Measurements from ENCODE around the gene RTN1.

The RTN1 gene

GRCh38 chr14:59870277-59871165 is at the start of gene RTN1:
RTN1 (minus strand) TSS chr14:59870776; CDS start chr14:59870630, 146 bp downstream.
- DNase-seq, result peak; percentile 50

DNA sequence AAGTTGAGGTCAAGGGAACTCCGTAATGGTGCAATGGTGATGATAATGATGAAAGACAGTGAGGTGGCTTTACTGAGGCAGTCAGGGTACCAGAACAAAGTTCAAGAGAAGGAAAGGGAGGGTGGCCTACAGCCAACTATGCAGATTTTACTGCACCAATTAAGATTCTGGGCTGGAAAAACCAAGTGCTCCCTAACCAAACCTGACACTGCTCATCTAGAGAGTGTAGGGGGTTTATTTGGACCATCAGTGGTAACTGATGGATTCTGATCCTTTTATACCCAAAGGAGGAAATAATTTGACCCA is 49.8 kb upstream of the RTN1 start:
- no peak for DNase-seq

GRCh38 chr14:59919570-59920377 is 49.2 kb upstream of the RTN1 start, which contains the start of gene LRRC9:
LRRC9 (plus strand) TSS chr14:59920144.
- DNase-seq, result peak; percentile 67

- no peak for DNase-seq
These were observed 48.4 kb upstream of the RTN1 start for GRCh38 chr14:59918824-59919569.

DNA sequence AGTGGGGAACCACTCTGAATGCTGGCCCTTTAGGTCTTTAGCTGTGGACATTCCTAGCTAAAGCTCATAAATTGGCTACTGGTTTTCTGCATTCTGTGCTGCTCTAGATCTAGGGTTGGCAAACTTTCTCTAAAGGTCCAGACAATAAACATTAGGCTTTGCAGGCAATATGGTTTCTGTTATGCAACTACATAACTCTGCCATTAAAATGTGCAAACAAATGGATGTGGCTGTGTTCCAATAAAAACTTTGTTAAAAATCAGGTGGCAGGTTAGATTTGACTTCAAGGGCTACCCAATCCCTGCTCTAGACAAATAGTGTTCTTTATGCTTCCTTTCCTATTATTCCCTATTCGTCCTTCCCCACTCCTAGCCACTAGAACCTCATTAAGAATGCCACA is 42.6 kb upstream of the RTN1 start:
- no peak for DNase-seq

- no peak for DNase-seq
These were observed 41.9 kb upstream of the RTN1 start for GRCh38 chr14:59912443-59912842.

DNA sequence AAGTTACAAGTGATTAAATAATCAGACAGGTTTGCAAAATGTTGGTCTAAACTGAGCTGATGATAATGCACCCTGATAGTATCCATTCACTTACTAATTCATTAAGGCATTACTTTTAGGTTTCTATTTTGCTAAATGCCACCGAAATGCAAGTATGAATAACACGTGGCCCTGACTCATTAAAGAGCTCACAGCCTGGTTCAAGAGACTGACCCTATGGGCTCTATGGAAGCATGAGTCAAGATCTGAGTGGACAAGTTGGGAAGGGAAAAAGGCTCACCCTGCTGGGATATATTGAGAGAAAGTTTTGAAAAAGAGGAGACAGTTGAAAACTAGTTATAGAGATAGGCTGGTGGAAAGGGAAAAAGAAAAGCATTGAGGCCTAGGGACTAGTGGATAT is 34.6 kb upstream of the RTN1 start:
- no peak for DNase-seq

DNA sequence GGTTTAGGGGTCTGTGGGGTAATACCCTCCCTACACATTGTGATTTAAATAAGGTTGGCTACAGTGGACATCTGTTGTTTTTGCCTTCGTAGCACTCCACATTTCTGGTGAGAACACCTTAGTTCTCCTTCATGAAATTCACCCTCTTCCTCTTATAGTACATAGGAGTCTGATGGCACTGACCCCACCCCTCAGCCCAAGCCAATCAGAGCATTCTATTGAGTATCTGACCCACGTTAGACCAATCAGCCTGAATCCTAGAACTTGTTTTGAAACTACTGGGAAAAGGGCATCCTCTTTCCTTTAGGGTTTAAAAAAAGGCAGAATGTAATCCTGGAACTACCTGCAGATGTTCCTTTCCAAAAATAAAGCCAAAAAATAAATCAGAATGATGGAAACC is 33.6 kb upstream of the RTN1 start:
- DNase-seq, result no peak

- no peak for DNase-seq
These were observed 30.0 kb upstream of the RTN1 start for GRCh38 chr14:59900556-59900955.

DNA sequence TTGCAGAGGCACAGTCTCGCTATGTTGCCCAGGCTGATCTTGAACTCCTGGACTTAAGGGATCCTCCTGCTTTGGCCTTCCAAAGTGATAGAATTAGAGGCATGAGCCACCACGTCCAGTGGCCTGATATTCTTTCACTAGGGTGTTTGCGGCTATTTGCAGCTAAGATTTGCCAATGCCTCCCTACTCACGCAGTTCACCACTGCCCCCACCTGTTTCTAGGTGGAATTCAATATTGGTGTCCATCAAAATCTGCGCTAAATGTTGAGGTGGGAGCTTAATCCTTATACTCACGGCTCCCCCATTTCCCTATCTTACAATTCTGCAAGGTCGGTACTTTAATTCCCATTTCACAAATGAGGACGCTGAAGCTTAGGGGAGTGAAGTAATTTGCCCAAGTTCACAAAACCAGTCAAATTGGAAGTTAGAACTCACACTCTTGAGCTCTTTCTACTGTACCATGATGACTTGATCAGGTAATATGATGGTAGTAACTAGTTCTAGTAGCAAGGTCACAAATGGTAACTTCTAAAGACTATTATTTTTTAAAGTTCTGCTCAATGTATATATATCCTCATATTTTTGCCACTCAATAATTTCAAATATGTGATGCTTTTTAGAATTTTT is 27.3 kb upstream of the RTN1 start:
- DNase-seq, result peak; percentile 18

- no peak for DNase-seq
These were observed 25.1 kb upstream of the RTN1 start for GRCh38 chr14:59895721-59896120.

DNA sequence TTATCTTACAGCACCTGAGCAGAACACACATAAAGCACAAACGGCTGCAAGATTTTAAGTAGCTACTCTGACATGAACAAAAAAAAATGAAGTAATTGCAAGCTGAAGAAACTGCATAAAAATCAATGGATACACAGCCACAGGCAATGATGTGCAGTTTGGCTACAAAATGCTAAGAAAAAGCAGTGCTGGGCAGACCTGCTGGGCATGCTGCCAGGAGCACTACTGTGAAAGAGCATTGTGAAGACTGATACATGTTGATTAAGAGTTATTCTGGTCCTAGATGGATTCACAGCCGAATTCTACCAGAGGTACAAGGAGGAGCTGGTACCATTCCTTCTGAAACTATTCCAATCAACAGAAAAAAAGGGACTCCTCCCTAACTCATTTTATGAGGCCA is 20.1 kb upstream of the RTN1 start:
- DNase-seq, result no peak

GRCh38 chr14:59882957-59883356 is 12.4 kb upstream of the RTN1 start:
- no peak for DNase-seq

- DNase-seq, result no peak
These were observed 555 bp upstream of the RTN1 start for GRCh38 chr14:59871166-59871495.

- no peak for DNase-seq
These were observed 958 bp downstream of the RTN1 start for GRCh38 chr14:59869381-59870255.

- no peak for DNase-seq
These were observed 2.6 kb downstream of the RTN1 start for GRCh38 chr14:59868021-59868420.

DNA sequence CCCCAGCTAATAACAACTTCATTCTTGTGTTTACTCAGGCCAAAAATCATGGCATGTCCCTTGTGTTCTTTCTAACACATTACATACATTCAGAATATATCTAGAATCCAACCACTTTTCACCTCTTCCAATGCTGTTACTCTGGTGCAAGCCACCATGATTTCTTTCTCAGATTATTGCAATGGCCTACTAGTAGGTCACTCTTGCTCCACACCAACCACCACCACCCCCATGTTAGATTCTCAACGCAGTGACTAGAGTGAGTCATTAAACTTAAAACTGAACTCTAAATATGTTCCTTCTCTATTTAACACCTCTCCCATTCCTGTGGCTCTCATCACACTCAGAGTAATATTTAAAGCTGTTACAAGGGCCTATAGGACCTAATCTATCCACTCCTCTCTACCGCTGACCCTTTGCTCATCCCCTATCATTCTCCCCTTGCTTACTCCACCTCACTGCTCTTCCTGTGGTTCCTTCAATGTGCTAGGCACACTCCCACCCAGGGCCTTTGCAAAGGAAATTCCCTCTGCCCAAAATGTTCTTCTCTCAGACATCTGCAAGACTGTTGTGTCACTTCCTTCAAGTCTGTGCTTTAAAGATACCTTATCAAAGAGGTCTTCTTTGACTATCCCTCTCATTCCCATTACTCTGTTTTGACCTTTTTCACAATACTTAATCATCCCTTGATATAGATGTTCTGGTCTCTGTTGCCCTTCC is 6.6 kb downstream of the RTN1 start:
- DNase-seq, result no peak

DNA sequence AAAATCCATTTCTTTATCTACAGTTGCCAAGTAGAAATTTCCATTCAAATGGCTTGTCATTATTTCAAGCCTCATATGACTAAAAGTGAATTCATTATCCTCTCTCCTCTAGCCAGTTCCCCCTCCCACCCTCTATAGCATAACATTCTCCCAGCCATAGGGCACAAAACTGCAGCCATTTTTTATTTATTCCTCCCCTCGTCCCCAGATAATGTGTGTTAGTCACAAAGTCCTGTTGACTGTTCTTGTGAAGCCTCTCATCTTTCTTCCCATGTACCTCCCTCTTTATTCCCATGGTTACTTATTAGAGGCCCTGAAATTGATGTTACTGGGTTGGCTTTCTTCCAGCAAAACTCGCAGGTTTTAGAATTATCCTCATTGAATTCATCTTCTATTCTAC is 13.2 kb downstream of the RTN1 start:
- no peak for DNase-seq

- DNase-seq, result no peak
These were observed 18.2 kb downstream of the RTN1 start for GRCh38 chr14:59852350-59852749.

- no peak for DNase-seq
These were observed 20.1 kb downstream of the RTN1 start for GRCh38 chr14:59850458-59850857.

- no peak for DNase-seq
These were observed 21.0 kb downstream of the RTN1 start for GRCh38 chr14:59849411-59850130.
